GM12878 (cell line): Measurements from ENCODE around the gene RSPRY1. TPM values are rescaled to one million over a fixed set of nuclear protein-coding genes. Genes with fewer than 3 reads are reported as not detected.

Experiments
- CEBPZ ChIP-seq: fragments of 150-350 bp; IDR thresholded peaks from 2 replicates; pipeline ENCODE4 v1.6.1; 2016; ENCODE audit warnings: low read depth, low read length
- CHD1 ChIP-seq: IDR thresholded peaks from 2 replicates; pipeline ENCODE4 v1.6.1; 2012; ENCODE audit warnings: low read depth, low read length, improper control_type of control experiment
- EED ChIP-seq: sonication (generic); IDR thresholded peaks from 2 replicates; pipeline ENCODE4 v1.6.1; 2016; ENCODE audit warnings: antibody characterized with exemption, low read depth
- ESRRA ChIP-seq: IDR thresholded peaks from 2 replicates; pipeline ENCODE4 v1.6.1; 2012; ENCODE audit warnings: mild to moderate bottlenecking, low read length, improper control_type of control experiment
- GABPA ChIP-seq: IDR thresholded peaks from 2 replicates; pipeline ENCODE4 v1.6.1; 2014; ENCODE audit warnings: antibody characterized with exemption, low read depth, mild to moderate bottlenecking, inconsistent platforms
- MYB ChIP-seq: fragments of 150-350 bp; IDR thresholded peaks from 2 replicates; pipeline ENCODE4 v1.6.1; 2014; ENCODE audit warnings: mild to moderate bottlenecking, low read depth, low read length, borderline replicate concordance
- NFYB ChIP-seq: IDR thresholded peaks from 2 replicates; pipeline ENCODE4 v1.6.1; 2011; ENCODE audit warnings: low read depth, mild to moderate bottlenecking, low read length, improper control_type of control experiment, moderate library complexity; ENCODE audit not compliant: insufficient read depth
- PBX3 ChIP-seq: IDR thresholded peaks from 2 replicates; pipeline ENCODE4 v1.6.1; 2011; ENCODE audit warnings: mild to moderate bottlenecking, low read depth, low read length, moderate library complexity; ENCODE audit not compliant: insufficient replicate concordance
- PKNOX1 ChIP-seq: fragments of 450-650 bp; IDR thresholded peaks from 2 replicates; pipeline ENCODE4 v1.6.1; 2016; ENCODE audit warnings: mild to moderate bottlenecking
- RELA ChIP-seq: fragments of 450-650 bp; IDR thresholded peaks from 2 replicates; pipeline ENCODE4 v1.8.0; 2014; ENCODE audit warnings: borderline replicate concordance; ENCODE audit not compliant: partially characterized antibody
- SMC3 ChIP-seq: IDR thresholded peaks from 2 replicates; pipeline ENCODE4 v1.6.1; 2011; ENCODE audit warnings: low read length, improper control_type of control experiment, borderline replicate concordance
- SUZ12 ChIP-seq: fragments of 200-600 bp; sonication (generic); IDR thresholded peaks from one replicate; pipeline ENCODE4 v1.6.1; 2018; ENCODE audit warnings: antibody characterized with exemption, mild to moderate bottlenecking; ENCODE audit not compliant: unreplicated experiment
- TCF3 ChIP-seq: IDR thresholded peaks from 2 replicates; pipeline ENCODE4 v1.6.1; 2012; ENCODE audit warnings: low read depth, mild to moderate bottlenecking, low read length, borderline replicate concordance; ENCODE audit not compliant: insufficient read depth
- WRNIP1 ChIP-seq: IDR thresholded peaks from 2 replicates; pipeline ENCODE4 v1.6.1; 2011; ENCODE audit warnings: low read depth, low read length, improper control_type of control experiment, borderline replicate concordance
- ZBED1 ChIP-seq: IDR thresholded peaks from 2 replicates; pipeline ENCODE4 v1.6.1; 2016; ENCODE audit warnings: borderline replicate concordance
- ZBTB40 ChIP-seq: fragments of 450-650 bp; IDR thresholded peaks from 2 replicates; pipeline ENCODE4 v1.6.1; 2016; ENCODE audit warnings: mild to moderate bottlenecking, moderate library complexity, borderline replicate concordance
- polyA plus RNA-seq, 11 experiments: library from polyadenylated mRNA; depleted of rRNA in 4 of 11; unstranded in 6 of 11; stranded (reverse) in 5 of 11; fragments of >200 nt; fragmentation: Nextera tagmentation in 4 of 11; fragmentation: Illumina TruSeq in 1 of 11; extraction: Ambion mirVana in 4 of 11; extraction: Trizol in 1 of 11; gene quantifications; 1 replicate in 1 of 11; 2 replicates in 10 of 11; pipeline versions ENCODE4 v1.2.1 to v1.2.3, GENCODE V29; 2011 to 2016; ENCODE audit warnings: inconsistent platforms in 2 of 11, missing spikeins in 2 of 11, low read depth in 1 of 11
- total RNA-seq, 4 experiments: library from RNA; depleted of rRNA in 3 of 4; stranded (reverse); fragments of >200 nt in 3 of 4; fragmentation: Illumina TruSeq in 1 of 4; extraction: Trizol in 1 of 4; gene quantifications; 2 replicates each; pipeline versions ENCODE4 v1.2.1 to v1.2.3, GENCODE V29; 2013 to 2021

The RSPRY1 gene
- total and polyA plus RNA-seq, 10 of the 15 experiments (the other 5 are each of a cell fraction or from before 2014, with no cell fraction given), result 18.5 to 57.0 (median 41.2) TPM

- peak; percentile 24 for TF ChIP-seq PBX3
- TF ChIP-seq SMC3, result no peak; the same call in 1 of the 2 replicates
- peak; percentile 75 for TF ChIP-seq ZBTB40
- TF ChIP-seq GABPA, result peak; percentile 61
- no peak for TF ChIP-seq CEBPZ
- no peak for TF ChIP-seq MYB
- no peak for TF ChIP-seq CHD1
- peak; percentile 82 for TF ChIP-seq NFYB
- peak; percentile 55 for TF ChIP-seq EED
- no peak for TF ChIP-seq TCF3
- peak; percentile 22 for TF ChIP-seq RELA
- no peak for TF ChIP-seq SUZ12
- 0 out of 2 replicates have a peak, but pooled peaks have one; percentile 9 for TF ChIP-seq ZBED1
- TF ChIP-seq ESRRA, result no peak
- TF ChIP-seq WRNIP1, result 0 out of 2 replicates have a peak, but pooled peaks have one; percentile 53
- TF ChIP-seq PKNOX1, result peak; percentile 67; the same call in 1 of the 2 replicates
Measured at GRCh38 chr16:57244767-57245471, 58.8 kb downstream of the RSPRY1 start, which contains the start of gene ARL2BP (continued).
